H1 (cell line): Measurements from ENCODE around the gene CCDC78. TPM values are rescaled to one million over a fixed set of nuclear protein-coding genes. Genes with fewer than 3 reads are reported as not detected.

Experiments used
- CTCF ChIA-PET: fragments of 300-600 bp; sonication (Branson Sonifier 250); formaldehyde crosslinking; loops from one replicate; lab custom pipeline; 2021; ENCODE audit not compliant: partially characterized antibody; lab: Charles Lee
- POLR2A ChIA-PET: fragments of 300-600 bp; sonication (Branson Sonifier 250); formaldehyde crosslinking; loops from one replicate; lab custom pipeline; 2021; ENCODE audit warnings: inconsistent platforms; ENCODE audit not compliant: partially characterized antibody; lab: Charles Lee
- DNase-seq, 2 experiments: peaks; one replicate each; pipeline versions ENCODE4 v3.0.0 to v3.0.0-alpha.2; 2010 to 2022; ENCODE audit warnings: low spot score in 2 of 2, low read depth in 1 of 2, mixed read lengths in 1 of 2
- FAIRE-seq: peaks from 2 replicates; lab custom pipeline; 2011; peaks lifted over from hg19 to GRCh38; lab: Jason Lieb, UNC
- H2AFZ ChIP-seq: 2 replicates; pipeline ENCODE4 v1.8.1; 2012; ENCODE audit warnings: low read length, inconsistent platforms
- H2AK5ac ChIP-seq: 2 replicates; pipeline ENCODE4 v1.6.1; 2013; ENCODE audit warnings: low read depth, low read length
- H2BK120ac ChIP-seq: replicated peaks from 2 replicates; pipeline ENCODE3; 2013; ENCODE audit warnings: low read depth, low read length, inconsistent platforms
- H2BK12ac ChIP-seq: 2 replicates; pipeline ENCODE4 v1.6.1; 2013; ENCODE audit warnings: low read depth, low read length
- H2BK15ac ChIP-seq: 2 replicates; pipeline ENCODE4 v1.6.1; 2013; ENCODE audit warnings: low read length
- H2BK20ac ChIP-seq: 2 replicates; pipeline ENCODE4 v1.6.1; 2013; ENCODE audit warnings: low read length
- H2BK5ac ChIP-seq: 2 replicates; pipeline ENCODE4 v1.6.1; 2013; ENCODE audit warnings: low read depth, low read length
- H3K14ac ChIP-seq: 2 replicates; pipeline ENCODE4 v1.6.1; 2013; ENCODE audit warnings: inconsistent platforms; ENCODE audit not compliant: insufficient read length
- H3K18ac ChIP-seq: 2 replicates; pipeline ENCODE4 v1.6.1; 2013; ENCODE audit warnings: low read length; ENCODE audit errors: extremely low read depth
- H3K23ac ChIP-seq: 2 replicates; pipeline ENCODE4 v1.6.1; 2013; ENCODE audit warnings: inconsistent platforms; ENCODE audit not compliant: insufficient read length
- H3K23me2 ChIP-seq: 2 replicates; pipeline ENCODE4 v1.6.1; 2013; ENCODE audit warnings: low read depth, low read length
- H3K27ac ChIP-seq: 2 replicates; pipeline ENCODE4 v1.6.1; 2011; ENCODE audit warnings: low read depth, low read length, inconsistent platforms
- H3K27me3 ChIP-seq, 4 experiments: replicated peaks in 1 of 4; 1 replicate in 1 of 4; 2 replicates in 3 of 4; pipeline versions ENCODE4 v1.6.1 to v1.8.1; 2011 to 2013; ENCODE audit warnings: low read length in 3 of 4, mild to moderate bottlenecking in 3 of 4, inconsistent platforms in 2 of 4, mixed read lengths in 2 of 4, moderate library complexity in 1 of 4; ENCODE audit not compliant: control insufficient read depth in 3 of 4, insufficient read depth in 3 of 4; ENCODE audit errors: extremely low read depth in 1 of 4
- H3K36me3 ChIP-seq, 4 experiments: 2 replicates each; pipeline versions ENCODE4 v1.6.1 to v1.8.1; 2011 to 2013; ENCODE audit warnings: mild to moderate bottlenecking in 4 of 4, low read length in 3 of 4, moderate library complexity in 2 of 4, control low read depth in 1 of 4, inconsistent platforms in 1 of 4; ENCODE audit not compliant: insufficient read depth in 4 of 4, control insufficient read depth in 2 of 4
- H3K4ac ChIP-seq: replicated peaks from 2 replicates; pipeline ENCODE3; 2013; ENCODE audit warnings: low read length, low read depth, mixed read lengths, inconsistent platforms; ENCODE audit not compliant: insufficient read length
- H3K4me1 ChIP-seq, 4 experiments: replicated peaks in 1 of 4; 1 replicate in 1 of 4; 2 replicates in 3 of 4; pipeline versions ENCODE4 v1.6.1 to v1.8.1; 2011 to 2013; ENCODE audit warnings: low read length in 3 of 4, inconsistent platforms in 2 of 4, mixed read lengths in 1 of 4; ENCODE audit not compliant: insufficient read depth in 4 of 4, control insufficient read depth in 3 of 4
- H3K4me2 ChIP-seq, 2 experiments: 2 replicates each; pipeline versions ENCODE4 v1.6.1 to v1.8.1; 2011 to 2013; ENCODE audit warnings: low read depth in 2 of 2, low read length in 2 of 2, control low read depth in 1 of 2, inconsistent platforms in 1 of 2, mild to moderate bottlenecking in 1 of 2; ENCODE audit not compliant: insufficient read depth in 1 of 2
- H3K4me3 ChIP-seq, 4 experiments: fragments of 200-600, 300-600 bp in 1 of 4; sonication (generic), shearing (Covaris generic), sonication (Bioruptor Twin) in 1 of 4; 2 replicates each; pipeline versions ENCODE4 v1.5.1 to v1.8.1; 2011 to 2016; ENCODE audit warnings: low read length in 4 of 4, low read depth in 3 of 4, control low read depth in 2 of 4, inconsistent platforms in 2 of 4, mild to moderate bottlenecking in 2 of 4, mixed read lengths in 1 of 4, moderate library complexity in 1 of 4; ENCODE audit not compliant: insufficient read depth in 2 of 4; ENCODE audit errors: extremely low read depth in 1 of 4
- H3K56ac ChIP-seq: replicated peaks from 2 replicates; pipeline ENCODE3; 2013; ENCODE audit warnings: low read depth, mild to moderate bottlenecking, mixed read lengths, low read length, inconsistent platforms; ENCODE audit not compliant: insufficient read length
- H3K79me1 ChIP-seq: 2 replicates; pipeline ENCODE4 v1.6.1; 2013; ENCODE audit warnings: low read depth, low read length, control low read depth
- H3K79me2 ChIP-seq, 2 experiments: 2 replicates each; pipeline versions ENCODE4 v1.6.1 to v1.8.1; 2012 to 2013; ENCODE audit warnings: low read length in 2 of 2, mild to moderate bottlenecking in 2 of 2, inconsistent platforms in 1 of 2; ENCODE audit not compliant: insufficient read depth in 2 of 2, control insufficient read depth in 1 of 2
- H3K9ac ChIP-seq, 4 experiments: replicated peaks in 1 of 4; 1 replicate in 1 of 4; 2 replicates in 3 of 4; pipeline versions ENCODE4 v1.6.1 to v1.8.1; 2011 to 2013; ENCODE audit warnings: low read depth in 3 of 4, low read length in 3 of 4, control low read depth in 2 of 4, mild to moderate bottlenecking in 2 of 4, moderate library complexity in 2 of 4, inconsistent platforms in 1 of 4; ENCODE audit errors: extremely low read depth in 1 of 4
- H3K9me3 ChIP-seq, 2 experiments: 2 replicates each; pipeline versions ENCODE4 v1.6.1 to v1.8.1; 2012 to 2013; ENCODE audit warnings: mild to moderate bottlenecking in 2 of 2, moderate library complexity in 2 of 2, control low read depth in 1 of 2, inconsistent platforms in 1 of 2, low read depth in 1 of 2, low read length in 1 of 2, mixed read lengths in 1 of 2; ENCODE audit not compliant: insufficient read depth in 2 of 2
- H4K20me1 ChIP-seq, 2 experiments: replicated peaks in 1 of 2; 2 replicates each; pipeline versions ENCODE3 to v1.8.1; 2011 to 2013; ENCODE audit warnings: inconsistent platforms in 2 of 2, low read length in 2 of 2, mild to moderate bottlenecking in 1 of 2; ENCODE audit not compliant: insufficient read depth in 2 of 2, control insufficient read depth in 1 of 2
- H4K5ac ChIP-seq: 2 replicates; pipeline ENCODE4 v1.6.1; 2013; ENCODE audit warnings: low read length, low read depth, mixed read lengths, inconsistent platforms; ENCODE audit not compliant: insufficient read length
- H4K8ac ChIP-seq: 2 replicates; pipeline ENCODE4 v1.8.0; 2013; ENCODE audit warnings: mild to moderate bottlenecking, moderate library complexity, low read length, inconsistent platforms; ENCODE audit not compliant: insufficient read depth; ENCODE audit errors: extremely low read depth
- H4K91ac ChIP-seq: replicated peaks from 2 replicates; pipeline ENCODE3; 2013; ENCODE audit warnings: low read length, mixed read lengths, inconsistent platforms; ENCODE audit not compliant: insufficient read length
- YY1 ChIP-seq: IDR thresholded peaks from 2 replicates; pipeline ENCODE4 v1.6.1; 2011; ENCODE audit warnings: low read depth, mild to moderate bottlenecking, low read length
- WGBS, 2 experiments: shearing (Covaris generic) in 1 of 2; methylation state at CpG; one replicate each; pipeline versions ENCODE4 v1.1.6 to v1.1.7; 2013 to 2015; ENCODE audit warnings: low lambda C conversion rate in 2 of 2, mixed read lengths in 2 of 2, inconsistent platforms in 1 of 2, low coverage in 1 of 2, missing lambda C conversion rate in 1 of 2; ENCODE audit not compliant: insufficient replicate concordance in 2 of 2, insufficient coverage in 1 of 2, insufficient read length in 1 of 2; ENCODE audit errors: extremely low coverage in 1 of 2, missing lambda C conversion rate in 1 of 2; 5-methylcytosine and 5-hydroxymethylcytosine counted together
- polyA plus RNA-seq, 7 experiments: library from polyadenylated mRNA; depleted of rRNA in 3 of 7; stranded (reverse) in 5 of 7; unstranded in 2 of 7; fragments of >200 nt in 5 of 7; fragments of 200-250 nt in 2 of 7; gene quantifications; 1 replicate in 5 of 7; 2 replicates in 1 of 7; 4 replicates in 1 of 7; pipeline versions ENCODE4 v1.2.1 to v1.2.3, GENCODE V29; 2011 to 2013; ENCODE audit warnings: missing spikeins in 2 of 7, mixed read lengths in 2 of 7
- total RNA-seq: library from RNA; stranded (reverse); fragmentation: NEBNext Ultra II Directional; extraction: Animal tissue kit (Norgen Biotek cat#: 25700); gene quantifications from 2 replicates; pipeline ENCODE4 v1.2.1, GENCODE V29; 2021

Gene CCDC78
- total and polyA plus RNA-seq, 2 of the 8 experiments (the other 6 are each of a cell fraction or from before 2014, with no cell fraction given) = 7.1 to 8.5 TPM

DNA sequence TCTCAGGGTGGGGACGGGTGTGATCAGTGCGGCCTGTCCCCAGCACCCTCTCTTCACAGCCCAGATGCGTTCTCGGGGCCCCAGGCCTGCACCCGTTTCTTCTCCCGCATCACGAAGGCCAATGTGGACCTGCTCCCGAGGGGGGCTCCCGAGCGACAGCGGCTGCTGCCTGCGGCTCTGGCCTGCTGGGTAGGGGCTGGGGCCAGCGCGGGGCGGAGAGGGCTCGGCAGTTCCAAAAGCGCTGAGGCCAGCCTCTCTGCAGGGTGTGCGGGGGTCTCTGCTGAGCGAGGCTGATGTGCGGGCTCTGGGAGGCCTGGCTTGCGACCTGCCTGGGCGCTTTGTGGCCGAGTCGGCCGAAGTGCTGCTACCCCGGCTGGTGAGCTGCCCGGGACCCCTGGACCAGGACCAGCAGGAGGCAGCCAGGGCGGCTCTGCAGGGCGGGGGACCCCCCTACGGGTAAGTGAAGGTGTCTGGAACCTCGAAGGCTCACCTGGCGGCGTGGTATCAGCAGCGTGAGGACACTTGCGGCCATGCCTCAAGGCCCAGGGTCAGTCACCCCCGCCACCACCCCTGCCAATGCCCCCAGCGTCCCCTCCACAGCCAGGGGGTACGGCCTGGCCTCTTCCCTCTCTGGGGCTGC lies 38.7 kb upstream of the CCDC78 start:
- H3K4me1 ChIP-seq = peaks cover 0 to 9% (median 6%) of the 10 kb centered on the region in 4 experiments; a peak in 5 of 7 replicates
- FAIRE-seq (no peak), DNase-seq (no peak)
- no peak overlapping the region for H2BK20ac ChIP-seq
- no peak overlapping the region for H3K14ac ChIP-seq
- no peak overlapping the region for H3K4me3 ChIP-seq
- H3K23ac ChIP-seq = no peak overlapping the region
- no peak overlapping the region for H3K27ac ChIP-seq
- H3K4ac ChIP-seq = no peak overlapping the region
- H3K36me3 ChIP-seq = no peaks in the 10 kb centered on the region
- TF ChIP-seq YY1 = no peak
- H3K23me2 ChIP-seq = no peaks in the 10 kb centered on the region; the same call in 1 of the 2 replicates
- POLR2A ChIA-PET = interaction anchor here (1.1 kb wide), 1 partner anchor 45 kb away, joined by 3 read pairs; no protein-coding TSS in a partner anchor
- no peak overlapping the region for H3K56ac ChIP-seq
- no peak overlapping the region for H2AFZ ChIP-seq
- H3K4me2 ChIP-seq = no peak overlapping the region
- 91% methylated on average over 13 of the region's 38 CpGs; no CpG with 5 or more reads in 1 of the 2 experiments for WGBS, 2 experiments
- CTCF ChIA-PET = interaction anchor here (0.7 to 1.6 kb wide), 2 partner anchors 9 to 19 kb away, joined by 3 read pairs; no protein-coding TSS in a partner anchor
- H3K79me1 ChIP-seq = no peaks in the 10 kb centered on the region
- H2BK15ac ChIP-seq = no peak overlapping the region
- H4K91ac ChIP-seq = no peak overlapping the region
- no peak overlapping the region for H2BK5ac ChIP-seq
- no peak overlapping the region for H3K9ac ChIP-seq
- no peak overlapping the region for H4K8ac ChIP-seq
- H2BK12ac ChIP-seq = no peak overlapping the region
- H4K5ac ChIP-seq = no peak overlapping the region
- H3K27me3 ChIP-seq = no peaks in the 10 kb centered on the region
- H3K18ac ChIP-seq = no peak overlapping the region
- H4K20me1 ChIP-seq = no peaks in the 10 kb centered on the region
- no peak overlapping the region for H2AK5ac ChIP-seq
- H2BK120ac ChIP-seq = no peak overlapping the region
- H3K9me3 ChIP-seq = no peaks in the 10 kb centered on the region
- no peaks in the 10 kb centered on the region for H3K79me2 ChIP-seq
